ENCODE measurements around the gene METTL22.

Gene METTL22

GRCh38 chr16:8626946-8627345, 5.4 kb downstream of the METTL22 start:
- no peak for DNase-seq (ENCODE audit: low spot score)
- TF ChIP-seq CTCF (IDR thresholded peaks at IDR 0.05; ENCODE audit: extremely low read depth, missing control alignments): no peak

GRCh38 chr16:8627456-8627855, 6.0 kb downstream of the METTL22 start:
- no peak for DNase-seq (ENCODE audit: low spot score)
- no peak for TF ChIP-seq CTCF (IDR thresholded peaks at IDR 0.05; ENCODE audit: extremely low read depth, missing control alignments)

GRCh38 chr16:8628981-8629725, 7.7 kb downstream of the METTL22 start:
- TF ChIP-seq CTCF (IDR thresholded peaks at IDR 0.05; ENCODE audit: extremely low read depth, missing control alignments): no peak
- DNase-seq (ENCODE audit: low spot score): no peak

- no peak for TF ChIP-seq CTCF (IDR thresholded peaks at IDR 0.05; ENCODE audit: extremely low read depth, missing control alignments)
These were observed 8.9 kb downstream of the METTL22 start for GRCh38 chr16:8630255-8630953.

GRCh38 chr16:8631373-8631772, 9.9 kb downstream of the METTL22 start:
- DNase-seq (ENCODE audit: low spot score): no peak
- no peak for TF ChIP-seq CTCF (IDR thresholded peaks at IDR 0.05; ENCODE audit: extremely low read depth, missing control alignments)

More at GRCh38 chr16:8630255-8630953, 8.9 kb downstream of the METTL22 start:
- no peak for DNase-seq (ENCODE audit: low spot score)

GRCh38 chr16:8631818-8632465, 10.4 kb downstream of the METTL22 start:
- no peak for DNase-seq (ENCODE audit: low spot score)

More at GRCh38 chr16:8631818-8632465, 10.4 kb downstream of the METTL22 start:
- TF ChIP-seq CTCF (IDR thresholded peaks at IDR 0.05; ENCODE audit: extremely low read depth, missing control alignments): no peak

Measured in GM20000 (cell line).